Measurements from ENCODE around the gene USP15.

The USP15 gene

GRCh38 chr12:62259993-62260732, at the start of gene USP15:
TSS of gene USP15 (plus strand) at chr12:62260404. CDS start at chr12:62260415, 11 bp downstream.
- FAIRE-seq, result peak; percentile 91

- FAIRE-seq, result peak; percentile 92
These were observed 49.8 kb upstream of the USP15 start for GRCh38 chr12:62210422-62210821.

DNA sequence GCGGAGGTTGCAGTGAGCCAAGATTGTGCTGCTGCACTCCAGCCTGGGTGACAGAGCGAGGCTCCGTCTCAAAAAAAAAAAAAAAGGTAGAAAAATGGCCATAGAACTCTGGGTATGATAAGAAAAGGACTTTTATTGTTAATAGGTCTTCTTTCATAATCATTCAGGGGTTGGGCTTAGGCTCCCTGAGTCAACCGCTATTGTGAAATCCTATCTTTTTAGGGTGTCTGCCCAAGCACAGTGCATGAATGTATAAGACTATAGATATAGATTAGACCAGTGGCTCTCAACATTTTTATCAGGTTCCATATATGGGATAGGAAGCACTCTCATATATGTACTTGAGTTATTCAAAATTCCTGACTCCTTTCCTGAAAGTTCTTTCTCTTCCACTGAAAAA, 48.7 kb upstream of the USP15 start:
- FAIRE-seq, result no peak

DNA sequence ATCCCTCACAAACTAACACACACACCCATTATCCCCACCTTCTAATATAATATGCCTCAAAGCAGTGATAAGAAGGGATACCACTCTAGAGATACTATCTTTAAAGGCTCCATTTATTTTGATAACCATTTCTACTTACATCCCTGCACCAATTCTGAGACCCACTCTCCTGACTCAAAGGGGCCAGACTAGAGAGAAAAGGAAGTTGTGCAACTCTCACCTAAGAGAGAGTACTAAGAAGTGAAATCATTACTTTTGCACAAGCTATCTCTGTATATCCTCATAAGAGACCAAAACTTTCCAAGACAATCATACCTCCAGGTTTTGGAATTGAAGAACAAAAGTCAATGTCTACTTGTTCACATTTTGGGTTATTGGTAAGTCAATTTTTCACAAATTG, 45.4 kb upstream of the USP15 start:
- no peak for FAIRE-seq

DNA sequence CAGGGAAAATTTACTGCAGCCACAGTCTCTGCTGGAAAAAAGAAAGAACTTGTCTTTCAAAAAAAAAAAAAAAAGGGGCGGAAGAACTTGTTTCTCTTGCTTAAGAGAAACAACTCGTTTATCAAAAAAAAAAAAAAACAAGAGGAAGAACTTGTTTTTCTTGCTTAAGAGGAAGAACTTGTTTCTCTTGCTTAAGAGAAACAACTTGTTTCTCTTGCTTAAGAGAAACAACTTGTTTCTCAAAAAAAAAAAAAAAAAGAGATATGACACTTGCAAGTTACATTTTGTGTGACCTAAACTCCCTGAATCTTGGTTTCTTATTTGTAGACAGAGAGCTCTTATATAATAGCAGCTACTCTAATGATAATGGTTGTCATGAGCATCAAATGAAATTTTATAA, 44.7 kb upstream of the USP15 start:
- FAIRE-seq, result no peak

- no peak for FAIRE-seq
These were observed 42.6 kb upstream of the USP15 start for GRCh38 chr12:62217466-62218194.

GRCh38 chr12:62221107-62221506, 39.1 kb upstream of the USP15 start:
- no peak for FAIRE-seq

DNA sequence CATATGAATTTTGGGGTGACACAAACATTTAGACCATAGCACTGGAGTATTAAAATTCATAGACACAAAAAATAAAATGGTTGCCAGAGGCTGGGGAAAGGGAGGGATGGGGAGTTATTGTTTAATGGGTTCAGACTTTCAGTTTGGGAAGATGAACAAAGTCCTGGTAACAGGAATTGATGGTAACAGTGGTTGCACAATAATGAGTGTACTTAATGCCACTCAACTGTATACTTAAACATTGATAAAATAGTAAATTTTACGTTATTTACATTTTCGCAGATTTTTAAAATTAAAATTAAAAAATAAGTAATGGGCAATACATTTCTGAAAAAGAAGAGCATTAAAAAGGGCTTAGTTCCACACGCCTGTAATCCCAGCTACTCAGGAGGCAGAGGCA, 35.6 kb upstream of the USP15 start:
- no peak for FAIRE-seq

- no peak for FAIRE-seq
These were observed 33.1 kb upstream of the USP15 start for GRCh38 chr12:62227091-62227490.

GRCh38 chr12:62230652-62231051, 29.6 kb upstream of the USP15 start:
- no peak for FAIRE-seq

DNA sequence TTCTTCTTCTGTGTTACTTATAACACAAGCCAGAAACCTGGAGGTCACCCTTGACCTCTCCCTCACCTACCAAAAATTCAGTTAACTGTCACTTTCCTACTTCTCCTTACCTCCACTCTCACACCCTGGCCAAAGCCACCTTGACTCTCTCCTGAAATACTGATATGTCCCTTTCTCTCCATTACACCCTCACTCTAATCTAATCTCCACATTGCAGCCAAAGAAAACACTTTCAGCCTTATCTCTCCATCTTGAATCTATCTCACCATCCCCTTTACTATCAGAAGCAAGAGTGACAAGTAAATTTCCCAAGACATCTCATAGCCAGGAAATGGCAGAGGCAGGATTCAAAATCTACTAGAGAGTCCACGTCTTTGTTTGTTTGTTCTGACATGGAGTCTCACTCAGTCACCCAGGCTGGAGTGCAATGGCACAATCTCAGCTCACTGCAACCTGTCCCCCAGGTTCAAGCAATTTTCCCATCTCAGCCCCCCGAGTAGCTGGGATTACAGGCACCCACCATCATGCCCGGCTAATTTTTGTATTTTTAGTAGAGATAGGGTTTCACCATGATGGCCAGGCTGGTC, 28.0 kb upstream of the USP15 start:
- no peak for FAIRE-seq

GRCh38 chr12:62233805-62234204, 26.4 kb upstream of the USP15 start:
- no peak for FAIRE-seq

GRCh38 chr12:62239571-62239970, 20.6 kb upstream of the USP15 start:
- no peak for FAIRE-seq

GRCh38 chr12:62247281-62248045, 12.7 kb upstream of the USP15 start:
- FAIRE-seq, result peak; percentile 11

DNA sequence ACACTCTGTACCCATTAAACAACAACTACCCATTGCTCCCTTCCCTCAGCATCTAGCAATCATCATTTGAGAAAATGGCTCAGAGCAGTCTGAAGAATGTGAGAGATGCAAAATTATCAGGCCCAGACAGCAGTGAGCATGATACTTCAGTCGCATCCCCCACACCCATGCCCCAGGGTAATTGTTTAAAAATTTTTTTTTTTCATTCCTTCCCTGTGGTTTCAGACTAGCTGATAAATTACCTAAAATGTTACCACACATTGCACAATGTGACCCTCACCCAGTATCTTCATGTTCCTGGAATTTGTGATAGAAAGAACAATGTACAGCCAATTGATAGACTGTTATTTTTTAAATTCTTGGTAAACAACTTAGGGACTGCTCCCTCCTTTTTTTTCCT, 11.3 kb upstream of the USP15 start:
- FAIRE-seq, result no peak

DNA sequence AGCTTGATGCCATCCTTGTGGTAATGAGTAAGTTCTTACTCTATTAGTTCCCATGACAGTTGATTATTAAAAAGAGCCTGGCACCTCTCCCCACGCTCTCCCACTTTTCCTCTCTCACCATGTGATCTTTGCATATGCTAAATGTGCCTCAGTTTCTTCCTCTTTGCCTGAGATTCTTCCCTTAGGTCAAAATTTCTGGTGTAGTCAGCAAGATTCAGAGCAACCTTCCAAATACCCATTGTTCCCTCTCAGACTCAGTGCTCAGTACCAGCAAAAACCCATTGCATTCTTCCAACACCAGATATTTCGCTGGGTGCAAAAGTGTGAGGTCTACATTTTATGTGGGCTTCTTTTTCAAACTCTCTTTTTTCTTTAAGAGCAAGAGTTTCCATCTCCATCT, 10.8 kb upstream of the USP15 start:
- FAIRE-seq, result no peak

DNA sequence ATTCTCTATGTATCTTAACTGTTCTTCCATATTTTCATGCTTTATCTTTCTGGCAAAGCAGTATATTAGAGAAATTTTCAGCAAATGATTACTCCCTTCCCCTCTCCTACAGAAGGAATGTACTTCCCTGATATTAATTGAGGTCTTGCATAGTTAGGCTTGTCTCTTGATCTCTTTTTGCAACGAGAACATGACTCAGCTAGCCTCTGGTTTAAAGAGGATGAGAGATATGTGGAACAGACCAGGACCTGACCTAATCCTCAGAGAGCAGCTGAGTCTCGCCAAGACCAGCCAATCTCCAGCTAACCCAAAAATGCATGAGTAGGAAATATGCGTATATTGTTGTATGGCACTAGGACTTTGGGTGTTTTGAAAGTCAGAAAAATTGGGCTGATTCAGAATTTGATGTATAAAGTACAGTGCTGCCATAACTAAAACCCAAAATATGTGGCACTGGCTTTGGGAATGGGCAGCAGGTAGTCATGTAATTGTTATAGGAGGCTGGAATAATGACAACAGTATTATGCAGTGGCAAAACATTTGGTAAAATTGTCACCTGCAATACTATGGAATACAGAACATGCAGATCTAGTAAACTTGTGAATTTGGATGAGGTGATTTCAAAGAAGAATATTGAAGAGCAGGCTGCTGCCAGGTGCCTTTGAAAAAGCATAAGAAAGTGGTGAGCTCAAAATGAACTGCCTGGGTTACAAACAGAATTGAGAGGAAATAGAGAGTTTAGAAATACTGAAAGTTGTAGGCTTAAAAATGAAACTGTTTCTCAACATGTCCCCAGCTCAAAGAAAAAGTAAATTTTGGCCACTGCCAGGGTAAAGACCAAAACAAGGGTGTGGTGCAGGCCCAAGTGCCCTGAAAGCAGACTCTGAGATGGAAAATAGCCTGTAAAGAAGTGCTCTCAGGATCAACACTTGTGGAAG, 9.3 kb upstream of the USP15 start:
- no peak for FAIRE-seq

DNA sequence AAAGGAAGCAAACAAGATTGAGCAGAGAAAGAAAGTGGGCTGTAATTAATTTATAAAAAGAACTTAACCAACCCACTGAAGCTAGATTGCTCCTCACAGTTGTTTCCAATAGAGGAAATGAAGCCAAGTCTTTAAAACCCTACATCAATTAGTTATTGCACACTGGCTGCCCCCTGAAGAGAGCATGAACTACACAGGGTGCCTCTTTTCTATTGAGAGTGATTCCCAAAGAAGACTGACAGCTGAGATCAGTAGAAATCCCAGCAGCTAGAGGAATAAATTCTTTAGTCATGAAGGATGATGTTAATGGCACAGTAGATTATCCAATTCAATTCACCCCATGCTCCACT, 8.6 kb upstream of the USP15 start:
- no peak for FAIRE-seq

DNA sequence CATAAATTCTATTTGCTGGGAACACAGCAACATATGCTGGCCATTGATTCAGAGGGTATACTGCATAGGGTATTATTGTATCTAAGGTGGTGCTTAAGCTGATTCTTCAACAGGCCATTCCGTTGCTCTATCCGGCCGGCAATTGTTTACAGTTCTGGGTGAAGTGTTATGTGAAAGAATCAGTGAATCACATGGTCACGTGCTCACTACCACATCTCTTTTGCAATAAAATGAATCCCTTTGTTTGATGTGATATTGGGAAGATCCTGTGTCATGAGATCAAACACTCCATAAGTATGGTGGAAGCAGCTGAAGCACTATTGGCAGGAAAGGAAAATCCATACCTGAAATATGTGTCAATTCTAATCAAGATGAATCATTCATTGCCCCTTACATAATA, 7.6 kb upstream of the USP15 start:
- FAIRE-seq, result no peak

GRCh38 chr12:62254967-62255366, 5.2 kb upstream of the USP15 start:
- peak; percentile 8 for FAIRE-seq

- FAIRE-seq, result no peak
These were observed 3.7 kb upstream of the USP15 start for GRCh38 chr12:62256408-62257096.

DNA sequence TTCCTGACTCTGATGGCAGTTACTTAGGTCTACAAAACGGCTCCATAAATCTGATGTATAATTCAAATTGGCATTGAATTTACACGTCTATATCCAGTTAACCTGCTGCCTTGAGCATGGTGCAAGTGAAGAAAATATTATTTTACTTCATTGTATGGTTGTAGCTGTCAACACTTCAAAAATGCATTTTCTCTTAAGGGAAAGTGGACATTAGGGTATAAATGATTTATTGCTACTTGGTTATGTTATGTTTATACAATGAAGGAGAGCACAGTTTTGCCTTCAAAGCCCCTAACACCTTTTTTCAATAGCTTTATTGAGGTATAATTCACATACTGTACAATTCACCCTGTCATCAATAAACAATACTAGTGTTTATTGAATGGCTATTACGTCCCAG, 2.0 kb upstream of the USP15 start:
- no peak for FAIRE-seq
